KMS-11 (cell line): ENCODE results near the gene HECW1.

Experiments used
- H2AFZ ChIP-seq: fragments of 200-600 bp; sonication (generic); 2 replicates; pipeline ENCODE4 v1.6.1; 2016; ENCODE audit warnings: antibody characterized with exemption, mixed run types, low read depth
- H3K27ac ChIP-seq: fragments of 200-600 bp; sonication (generic); 2 replicates; pipeline ENCODE4 v1.6.1; 2016; ENCODE audit warnings: mild to moderate bottlenecking, mixed run types
- H3K27me3 ChIP-seq: fragments of 200-600 bp; sonication (generic); 2 replicates; pipeline ENCODE4 v1.6.1; 2017; ENCODE audit warnings: mild to moderate bottlenecking, low read depth, mixed run types, moderate library complexity; ENCODE audit not compliant: insufficient read depth
- H3K36me3 ChIP-seq: fragments of 200-600 bp; sonication (generic); 2 replicates; pipeline ENCODE4 v1.6.1; 2017; ENCODE audit warnings: mild to moderate bottlenecking, mixed run types; ENCODE audit not compliant: insufficient read depth
- H3K4me1 ChIP-seq: fragments of 200-600 bp; sonication (generic); 2 replicates; pipeline ENCODE4 v1.6.1; 2016; ENCODE audit warnings: mild to moderate bottlenecking, low read depth, mixed run types; ENCODE audit not compliant: poor library complexity, severe bottlenecking
- H3K4me2 ChIP-seq: fragments of 200-600 bp; sonication (generic); 2 replicates; pipeline ENCODE4 v1.7.0; 2016; ENCODE audit warnings: mild to moderate bottlenecking, mixed run types
- H3K4me3 ChIP-seq: fragments of 200-600 bp; sonication (generic); IDR thresholded peaks from 2 replicates; pipeline ENCODE4 v1.6.1; 2017; ENCODE audit warnings: low read depth, low read length, mixed read lengths; ENCODE audit not compliant: insufficient read depth
- H3K79me2 ChIP-seq: fragments of 200-600 bp; sonication (generic); 2 replicates; pipeline ENCODE4 v1.6.1; 2016; ENCODE audit warnings: low read depth, mixed run types; ENCODE audit not compliant: insufficient read depth
- H3K9ac ChIP-seq: fragments of 200-600 bp; sonication (generic); 2 replicates; pipeline ENCODE4 v1.6.1; 2016; ENCODE audit warnings: mild to moderate bottlenecking, mixed run types
- H4K20me1 ChIP-seq: fragments of 200-600 bp; sonication (generic); 2 replicates; pipeline ENCODE4 v1.6.1; 2016; ENCODE audit warnings: mild to moderate bottlenecking, mixed run types; ENCODE audit not compliant: insufficient read depth
- CTCF ChIP-seq: fragments of 200-600 bp; sonication (generic); conservative IDR thresholded peaks from 2 replicates; pipeline ENCODE4 v1.6.1; 2017; ENCODE audit warnings: low read depth, mild to moderate bottlenecking, antibody characterized with exemption, low read length, moderate library complexity, mixed read lengths

The HECW1 gene

GRCh38 chr7:43398831-43399230 lies 286.4 kb downstream of the HECW1 start:
- no peak overlapping the region for H3K4me3 ChIP-seq

GRCh38 chr7:43405948-43406347 lies 293.5 kb downstream of the HECW1 start:
- Histone ChIP-seq H2AFZ (no peak overlapping the region), H3K36me3 (no peaks in the 10 kb centered on the region), H3K4me2 (no peak overlapping the region), H3K9ac (no peak overlapping the region), H3K27ac (no peak overlapping the region), H4K20me1 (no peaks in the 10 kb centered on the region), H3K4me3 (no peak overlapping the region), H3K79me2 (no peaks in the 10 kb centered on the region), H3K27me3 (no peaks in the 10 kb centered on the region), H3K4me1 (no peaks in the 10 kb centered on the region)
- TF ChIP-seq CTCF: no peak

More at GRCh38 chr7:43398831-43399230, 286.4 kb downstream of the HECW1 start:
- Histone ChIP-seq H3K27me3 (no peaks in the 10 kb centered on the region), H3K79me2 (no peaks in the 10 kb centered on the region), H3K4me2 (no peak overlapping the region), H2AFZ (no peak overlapping the region), H3K27ac (no peak overlapping the region), H3K9ac (no peak overlapping the region), H3K36me3 (no peaks in the 10 kb centered on the region), H4K20me1 (no peaks in the 10 kb centered on the region), H3K4me1 (peaks cover 4% of the 10 kb centered on the region)
- no peak for TF ChIP-seq CTCF

- no peaks in the 10 kb centered on the region for H3K4me1 ChIP-seq
- no peak overlapping the region for H3K27ac ChIP-seq
- H3K36me3 ChIP-seq: no peaks in the 10 kb centered on the region
- TF ChIP-seq CTCF: no peak
- no peak overlapping the region for H3K9ac ChIP-seq
- no peak overlapping the region for H3K4me2 ChIP-seq
- H3K4me3 ChIP-seq: no peak overlapping the region
- H4K20me1 ChIP-seq: no peaks in the 10 kb centered on the region
- H3K27me3 ChIP-seq: no peaks in the 10 kb centered on the region
- no peaks in the 10 kb centered on the region for H3K79me2 ChIP-seq
- no peak overlapping the region for H2AFZ ChIP-seq
Measured at GRCh38 chr7:43406961-43407360, 294.5 kb downstream of the HECW1 start.

- H3K4me2 ChIP-seq: no peak overlapping the region
- no peak overlapping the region for H2AFZ ChIP-seq
- no peaks in the 10 kb centered on the region for H3K79me2 ChIP-seq
- H3K9ac ChIP-seq: no peak overlapping the region
- H3K4me3 ChIP-seq: no peak overlapping the region
- no peaks in the 10 kb centered on the region for H3K36me3 ChIP-seq
- H3K27ac ChIP-seq: no peak overlapping the region
- H3K27me3 ChIP-seq: no peaks in the 10 kb centered on the region
- H4K20me1 ChIP-seq: no peaks in the 10 kb centered on the region
- TF ChIP-seq CTCF: no peak
- H3K4me1 ChIP-seq: no peaks in the 10 kb centered on the region
Measured at GRCh38 chr7:43408981-43409380, 296.5 kb downstream of the HECW1 start.
